Stimulated activated naive CD4-positive, alpha-beta T cell treated with Interleukin-2 at 50 U/mL for 16 hours (primary cell): ENCODE data around the gene LPIN3.

Source experiments
- DNase-seq: peaks from one replicate; lab custom pipeline; 2025; lab: John Stamatoyannopoulos, UW

The LPIN3 gene

DNA sequence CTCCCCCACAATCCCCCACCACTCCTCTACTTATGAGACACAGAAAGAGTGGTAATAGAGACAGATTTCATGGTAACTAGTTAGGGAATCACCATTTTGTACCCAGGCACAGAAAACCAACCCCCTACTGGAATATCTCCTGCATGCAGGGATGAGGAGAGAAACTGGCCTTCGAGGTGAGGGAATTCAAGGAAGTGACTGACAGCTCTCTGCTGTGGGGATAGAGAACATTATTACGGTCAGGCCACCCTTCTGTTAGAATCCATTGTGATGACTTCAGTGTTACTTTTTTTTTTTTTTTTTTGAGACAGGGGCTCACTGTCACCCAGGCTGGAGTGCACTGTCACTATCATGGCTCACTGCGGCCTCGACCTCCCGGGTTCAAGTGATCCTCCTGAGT, 13.4 kb upstream of the LPIN3 start:
- no peak for DNase-seq

DNA sequence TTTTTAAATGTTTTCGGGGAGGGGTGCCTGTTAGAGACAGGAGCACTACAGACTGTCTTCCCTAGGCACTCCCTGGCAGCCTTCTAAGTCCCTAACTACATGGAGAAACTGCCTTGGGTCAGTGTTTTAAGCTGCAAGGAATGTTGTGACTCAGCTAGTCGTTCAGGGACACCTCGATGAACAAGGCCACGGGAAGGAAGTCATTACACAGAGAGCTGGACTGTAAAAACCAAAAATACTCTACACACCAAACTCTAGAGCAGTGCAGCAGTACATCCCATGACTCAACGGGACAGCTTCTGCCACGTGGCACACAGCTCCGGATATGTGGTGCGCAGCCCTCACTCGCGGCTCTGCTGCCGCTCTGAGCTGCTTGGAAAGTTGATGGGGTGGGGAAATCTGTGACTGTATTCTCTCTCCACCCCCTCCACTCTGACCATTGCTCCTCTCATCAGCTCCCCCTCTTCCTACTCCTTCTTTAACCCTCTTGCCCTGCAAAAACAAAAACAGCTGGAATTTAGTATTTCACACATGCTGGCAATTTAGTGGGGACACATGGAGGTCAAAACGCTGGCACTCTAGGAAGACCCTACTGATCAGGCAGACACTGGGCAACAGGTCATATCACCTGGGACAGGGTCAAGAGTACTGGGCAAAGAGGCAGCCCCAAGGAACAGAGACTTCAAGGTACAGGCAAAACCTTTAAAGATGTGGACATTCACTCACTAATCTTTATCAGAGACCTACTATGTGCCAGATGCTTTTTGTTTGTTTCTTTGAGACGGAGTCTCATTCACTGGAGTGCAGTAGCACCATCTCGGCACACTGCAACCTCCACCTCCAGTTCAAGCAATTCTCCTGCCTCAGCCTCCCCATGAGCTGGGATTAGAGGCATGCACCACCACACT, 10.9 kb upstream of the LPIN3 start:
- peak; percentile 38 for DNase-seq

DNA sequence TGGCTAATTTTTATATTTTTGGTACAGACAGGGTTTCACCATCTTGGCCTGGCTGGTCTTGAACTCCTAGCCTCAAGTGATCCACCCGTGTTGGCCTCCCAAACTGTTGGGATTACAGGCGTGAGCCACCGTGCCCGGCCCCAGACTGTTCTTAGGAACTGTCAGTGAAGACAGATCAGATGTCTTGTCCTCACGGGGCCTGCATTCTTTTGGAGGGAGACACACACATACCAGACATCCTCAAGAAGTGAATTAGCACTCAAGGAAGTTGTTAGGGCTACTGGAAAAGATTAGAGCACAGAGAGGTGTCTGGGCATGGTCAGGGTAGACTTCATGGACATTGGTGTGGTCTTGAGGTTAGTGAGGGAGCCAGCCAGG, 10.3 kb upstream of the LPIN3 start:
- no peak for DNase-seq

DNA sequence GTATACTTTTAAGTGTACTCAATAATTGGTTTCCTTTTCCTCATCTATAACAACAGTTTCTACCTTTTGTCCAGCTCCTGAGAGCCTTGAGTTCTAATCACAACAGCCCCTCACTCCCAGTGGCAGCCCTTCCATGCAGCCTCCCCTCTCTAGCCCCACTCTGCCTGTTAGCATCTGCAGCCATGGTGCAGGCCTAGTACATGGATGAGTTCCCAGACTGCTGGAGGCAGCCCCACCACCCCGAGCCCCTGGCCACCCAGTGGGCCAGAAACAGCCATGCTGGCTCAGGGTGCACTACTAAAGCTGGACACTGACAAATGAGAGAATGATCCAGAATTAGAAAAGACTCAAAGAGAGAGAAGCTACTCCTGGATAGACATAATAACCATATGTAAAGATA, 9.7 kb upstream of the LPIN3 start:
- no peak for DNase-seq

DNA sequence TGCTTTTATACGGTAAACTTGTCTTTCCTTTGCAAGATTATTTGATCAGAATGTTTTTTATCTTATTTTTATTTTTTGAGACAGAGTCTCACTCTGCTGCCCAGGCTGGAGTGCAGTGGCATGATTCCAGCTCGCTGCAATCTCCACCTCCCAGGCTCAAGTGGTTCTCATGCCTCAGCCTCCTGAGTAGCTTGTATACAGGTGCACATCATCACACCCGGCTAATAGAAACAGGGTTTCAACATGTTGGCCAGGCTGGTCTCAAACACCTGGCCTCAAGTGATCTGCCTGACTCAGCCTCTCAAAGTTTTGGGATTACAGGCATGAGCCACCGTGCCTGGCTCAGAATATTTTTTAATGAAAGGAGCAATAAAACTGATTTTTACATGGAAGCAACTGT, 8.9 kb upstream of the LPIN3 start:
- DNase-seq: no peak

DNA sequence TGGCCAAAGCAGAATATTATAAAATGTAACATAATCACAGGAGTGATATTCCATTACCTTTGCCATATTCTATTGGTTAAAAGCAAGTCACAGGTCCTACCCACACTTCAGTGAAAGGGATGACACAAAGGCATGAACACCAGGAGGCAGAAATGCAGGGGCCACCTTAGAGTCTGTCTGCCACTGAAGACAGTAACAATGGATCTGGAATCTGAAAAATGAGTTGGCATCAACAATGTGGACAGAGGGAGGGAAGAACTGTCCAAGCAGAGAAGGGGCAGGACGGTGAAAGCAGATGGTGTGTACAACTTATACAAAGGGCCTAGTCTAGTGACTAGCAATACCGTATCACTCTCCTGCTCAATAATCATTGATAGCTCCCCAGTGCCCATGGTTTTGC, 6.6 kb upstream of the LPIN3 start:
- no peak for DNase-seq

DNA sequence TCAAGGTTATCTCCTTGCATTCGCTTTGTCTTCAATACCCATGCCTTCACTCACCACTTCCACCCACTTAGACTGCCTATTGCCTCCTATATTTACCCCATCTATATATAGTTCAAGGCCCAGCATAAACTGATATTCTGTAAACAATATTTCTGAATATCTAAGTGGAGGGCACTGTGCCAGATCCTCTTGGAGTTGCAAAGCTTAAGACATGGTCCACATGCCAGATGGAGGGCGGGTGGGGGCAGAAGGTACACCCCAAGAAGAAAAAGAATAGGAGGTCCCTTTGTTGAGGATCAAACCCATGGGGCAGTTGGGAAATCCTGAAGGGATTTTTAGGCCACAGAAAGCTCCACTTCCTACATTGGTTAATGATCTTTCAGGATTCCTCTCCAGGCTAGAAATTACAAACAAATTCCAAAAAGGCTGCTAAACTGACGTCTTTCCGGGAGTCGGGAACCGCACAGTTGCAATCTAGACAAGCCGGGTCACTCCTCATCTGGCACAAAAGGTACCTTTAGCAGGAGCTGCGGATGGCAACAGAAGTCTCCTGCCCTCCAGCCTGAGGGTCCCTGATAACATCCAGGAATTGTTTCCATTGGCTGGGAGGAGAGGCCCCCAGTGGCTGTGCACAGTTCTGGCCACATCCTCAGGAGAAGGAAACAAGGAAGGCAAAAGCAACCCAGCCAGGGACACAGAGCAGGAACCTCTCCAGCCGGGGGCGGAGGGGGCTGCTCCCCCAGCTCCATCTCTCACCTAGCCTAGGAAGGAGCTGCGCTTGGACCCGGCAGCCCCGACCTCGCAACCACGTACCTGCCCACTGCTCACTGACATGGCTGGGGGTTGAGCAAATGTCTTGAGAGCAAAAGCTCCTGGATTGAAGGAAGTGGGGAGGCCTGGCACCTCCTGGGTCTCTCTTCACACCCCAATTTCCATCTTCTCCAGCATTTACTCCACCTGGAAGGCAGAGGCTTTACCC, 5.9 kb upstream of the LPIN3 start:
- DNase-seq: no peak

DNA sequence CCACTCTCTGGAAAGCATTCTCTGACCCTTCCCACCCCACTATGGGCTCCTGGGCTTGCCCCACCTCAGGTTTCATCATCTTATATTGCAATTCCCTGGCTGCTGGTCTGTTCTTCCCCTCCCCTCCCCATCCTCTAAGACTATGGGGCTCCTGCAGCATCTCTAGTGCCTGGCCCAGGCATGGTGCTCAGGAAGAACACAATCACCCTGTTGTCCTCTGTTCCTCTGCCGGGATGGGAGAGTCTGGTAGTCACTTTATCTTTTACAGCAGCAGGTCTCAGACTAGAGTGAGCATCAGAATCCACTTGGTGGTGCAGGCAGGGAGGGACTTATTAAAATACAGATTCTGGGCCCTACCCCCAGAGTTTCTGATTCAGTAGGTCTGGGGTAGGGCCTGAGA, 5.0 kb upstream of the LPIN3 start:
- DNase-seq: no peak

DNA sequence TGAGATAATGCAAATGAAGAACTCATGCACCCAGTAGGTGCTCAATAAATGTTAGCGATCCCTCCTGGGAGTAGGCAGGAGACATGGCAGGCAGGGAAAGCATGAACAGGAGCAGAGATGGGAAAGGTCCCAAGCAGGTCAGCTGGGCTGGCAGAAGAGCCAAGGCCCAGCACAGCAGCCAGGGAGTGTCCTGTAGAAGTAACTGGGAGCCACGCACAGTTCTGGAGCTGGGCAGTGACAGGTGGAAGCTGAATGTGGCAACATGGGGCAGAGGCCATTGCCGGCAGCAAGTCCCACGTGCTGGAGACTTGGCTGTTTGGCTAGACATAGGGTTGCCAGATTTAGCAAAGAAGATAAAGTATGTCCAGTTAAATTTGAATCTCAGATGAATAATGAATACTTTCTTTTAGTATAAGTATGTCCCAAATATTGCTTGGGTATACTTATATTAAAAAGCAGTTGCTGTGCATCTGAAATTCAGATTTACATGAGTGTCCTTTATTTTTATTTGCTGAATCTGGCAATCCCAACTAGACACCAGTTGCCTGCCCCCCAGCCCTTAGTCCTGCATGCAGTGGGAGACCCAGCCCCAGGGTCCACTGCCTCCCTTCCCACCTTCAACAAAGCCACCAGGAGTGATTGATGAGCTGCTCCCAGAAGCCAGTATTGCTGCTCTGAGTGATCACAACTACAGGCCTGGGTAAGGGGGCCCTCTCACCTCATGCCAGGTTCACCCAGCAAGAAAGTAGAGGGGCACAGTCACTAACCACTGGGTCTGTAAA, 3.7 kb upstream of the LPIN3 start:
- DNase-seq: no peak

DNA sequence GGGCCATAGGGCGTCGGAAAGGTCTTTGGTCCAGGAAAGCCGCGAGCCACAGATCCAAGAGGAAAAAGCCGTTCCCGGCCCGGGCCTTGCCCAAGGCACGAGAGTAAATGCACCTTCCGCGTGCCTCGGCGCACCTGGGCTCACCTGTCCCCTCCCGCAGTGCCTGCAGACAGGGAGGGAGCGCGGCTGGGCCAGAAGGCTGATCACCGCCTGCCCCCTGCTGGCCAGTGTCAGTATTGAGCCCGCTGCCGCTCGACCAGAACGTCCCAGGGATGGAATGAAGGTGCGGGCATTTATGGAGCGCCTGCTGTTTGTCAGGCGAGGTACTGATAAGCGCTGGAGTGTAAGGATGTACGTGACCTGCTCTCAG, 679 bp upstream of the LPIN3 start:
- peak; percentile 73 for DNase-seq

DNA sequence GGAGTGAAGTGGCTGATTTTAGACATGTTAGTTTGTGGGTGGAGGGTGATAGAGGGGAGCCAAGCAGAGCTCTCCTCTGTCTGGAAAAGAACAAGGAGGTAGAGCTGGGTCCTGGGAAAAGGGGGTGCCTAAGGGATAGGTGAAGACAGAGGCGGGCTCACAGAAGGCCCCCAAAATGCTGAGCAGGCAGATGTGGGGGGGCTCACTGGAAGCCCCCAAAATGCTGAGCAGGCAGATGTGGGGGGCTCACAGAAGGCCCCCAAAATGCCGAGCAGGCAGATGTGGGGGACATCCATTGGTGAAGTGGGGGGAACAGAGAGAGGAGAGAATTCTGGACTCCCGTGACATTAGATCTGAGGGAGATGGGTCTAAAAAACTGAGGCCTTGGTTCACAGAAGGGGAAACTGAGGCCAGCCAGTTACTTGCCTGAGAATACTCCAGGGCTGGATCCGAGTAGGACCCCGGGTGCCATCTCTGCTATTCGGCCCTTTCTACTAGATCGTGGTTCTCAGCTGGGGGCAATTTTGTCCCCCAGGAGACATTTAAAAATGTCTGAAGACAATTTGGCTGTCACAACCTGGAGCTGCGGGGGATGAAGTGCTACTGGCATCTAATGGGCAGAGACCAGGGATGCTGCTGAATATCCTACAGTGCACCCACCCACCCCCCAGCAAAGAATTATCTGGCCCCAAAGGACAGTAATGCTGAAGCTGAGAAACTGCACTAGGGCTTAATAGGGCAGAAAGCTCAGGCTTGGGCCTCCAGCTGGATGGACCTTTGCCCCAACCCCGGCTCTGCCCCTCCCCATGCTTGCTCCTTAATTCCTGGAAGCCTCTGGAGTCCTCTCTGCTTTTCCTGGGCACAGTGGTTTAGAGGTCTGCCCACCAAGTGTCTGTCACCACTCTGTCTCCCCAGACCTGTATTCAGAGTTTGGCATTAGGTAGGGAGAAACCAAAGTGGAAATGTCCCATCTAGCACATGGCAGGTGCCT, 2.1 kb downstream of the LPIN3 start:
- DNase-seq: no peak

DNA sequence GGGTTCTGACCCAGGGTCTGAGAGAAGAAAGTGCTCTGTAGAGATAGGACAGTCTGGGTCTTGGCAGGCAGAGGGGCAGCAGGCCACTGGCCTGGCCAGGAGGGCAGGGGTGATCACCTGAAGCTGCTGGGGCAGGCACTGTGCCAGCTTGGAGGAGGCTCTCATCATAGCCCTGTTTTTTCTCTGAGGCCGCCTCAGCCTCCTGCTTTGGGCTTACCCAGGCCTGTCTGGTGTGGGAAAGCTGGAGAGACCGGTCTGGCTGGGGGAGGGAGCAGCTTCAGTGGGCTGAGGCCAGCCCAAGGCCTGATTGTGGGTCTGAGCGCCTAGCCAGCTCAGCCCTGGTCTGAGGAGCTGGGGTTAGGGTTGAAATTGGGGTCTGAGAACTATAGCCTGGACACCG, 3.9 kb downstream of the LPIN3 start:
- no peak for DNase-seq

DNA sequence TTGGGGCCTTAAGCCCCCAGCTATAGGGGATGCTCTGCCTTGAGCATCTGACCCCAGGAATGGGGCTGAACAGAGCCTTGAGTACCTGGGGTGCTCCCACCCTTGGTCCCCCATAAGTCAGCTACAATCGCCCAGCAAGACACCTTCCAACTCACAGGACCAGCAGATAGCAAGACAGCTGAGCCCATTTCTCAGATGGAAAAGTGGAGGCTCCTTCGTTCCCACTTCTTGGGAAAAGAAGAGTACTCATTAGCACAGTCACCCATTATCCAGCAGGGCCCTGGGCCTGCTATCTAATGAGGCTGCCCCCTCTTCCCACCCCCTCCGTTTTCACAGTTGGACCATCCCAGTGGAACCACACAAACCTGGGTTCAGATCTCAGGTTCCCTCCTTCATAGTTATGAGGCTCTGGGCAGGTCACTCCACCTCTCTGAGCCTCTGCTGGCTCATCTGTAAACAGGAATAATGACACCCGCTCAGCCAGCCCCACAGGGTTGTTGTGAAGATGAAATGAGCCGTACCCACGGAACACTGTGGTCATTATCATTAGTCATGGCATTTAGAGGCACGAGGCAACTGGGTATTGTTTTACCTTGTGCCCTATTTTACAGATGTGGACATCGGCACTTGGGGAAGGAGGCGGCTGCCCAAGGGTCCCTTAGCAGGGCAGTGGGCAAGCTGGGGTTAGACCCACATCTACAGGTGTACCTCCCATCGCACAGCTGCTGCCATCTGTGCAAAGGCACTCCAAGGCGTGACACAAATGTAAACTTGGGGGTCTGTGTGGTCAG, 4.5 kb downstream of the LPIN3 start:
- DNase-seq: no peak

DNA sequence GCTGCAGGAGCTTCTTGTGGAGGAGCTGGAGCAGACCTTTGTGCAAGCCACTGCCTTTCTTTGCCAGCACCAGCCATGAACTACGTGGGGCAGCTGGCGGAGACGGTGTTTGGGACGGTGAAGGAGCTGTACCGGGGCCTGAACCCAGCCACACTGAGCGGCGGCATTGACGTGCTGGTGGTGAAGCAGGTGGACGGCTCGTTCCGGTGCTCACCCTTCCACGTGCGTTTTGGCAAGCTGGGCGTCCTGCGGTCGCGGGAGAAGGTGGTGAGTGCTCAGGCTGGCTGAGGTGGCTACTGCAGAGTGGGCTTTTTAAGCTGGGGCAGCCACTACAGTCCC, 5.1 kb downstream of the LPIN3 start:
- DNase-seq: no peak

DNA sequence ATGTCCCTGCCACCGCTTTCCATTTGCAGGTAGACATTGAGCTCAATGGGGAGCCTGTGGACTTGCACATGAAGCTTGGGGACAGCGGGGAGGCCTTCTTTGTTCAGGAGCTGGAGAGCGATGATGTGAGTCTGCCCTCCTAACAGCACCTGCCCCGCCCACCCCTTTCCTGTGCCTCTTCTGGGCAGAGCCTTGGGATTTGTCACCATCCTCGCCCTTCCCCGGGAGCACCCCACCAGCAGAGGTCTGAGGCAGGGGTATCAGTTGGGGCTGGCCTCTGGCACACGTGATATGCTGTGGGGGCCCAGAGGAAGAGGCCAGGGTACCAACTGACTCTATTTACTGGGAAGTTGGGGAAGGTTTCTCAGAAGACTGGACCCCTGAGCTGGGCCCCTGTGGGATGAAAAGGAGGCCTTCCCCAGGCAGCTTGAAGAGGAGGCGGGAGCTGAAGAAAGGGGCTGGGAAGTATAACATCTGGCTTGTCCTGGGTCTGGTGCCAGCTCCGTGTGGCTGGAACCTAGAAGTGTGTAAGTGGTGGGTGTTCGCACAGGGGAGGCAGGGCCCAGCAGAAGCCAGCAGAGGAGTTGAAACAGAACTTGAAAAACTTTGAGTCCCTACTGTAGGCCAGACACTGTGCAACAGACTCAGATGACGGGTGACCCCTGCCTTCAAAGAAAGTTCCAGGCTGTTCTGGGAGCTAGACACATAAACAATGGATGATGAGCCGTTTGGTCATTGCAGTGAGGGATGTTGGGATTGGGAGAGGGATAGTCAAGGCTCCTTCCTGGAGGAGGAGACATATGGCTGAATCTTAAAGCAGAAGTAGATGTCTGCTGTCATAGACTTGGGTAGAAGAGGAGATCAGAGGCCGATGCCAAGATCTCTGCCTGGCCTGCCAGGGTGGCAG, 7.2 kb downstream of the LPIN3 start:
- DNase-seq: no peak

DNA sequence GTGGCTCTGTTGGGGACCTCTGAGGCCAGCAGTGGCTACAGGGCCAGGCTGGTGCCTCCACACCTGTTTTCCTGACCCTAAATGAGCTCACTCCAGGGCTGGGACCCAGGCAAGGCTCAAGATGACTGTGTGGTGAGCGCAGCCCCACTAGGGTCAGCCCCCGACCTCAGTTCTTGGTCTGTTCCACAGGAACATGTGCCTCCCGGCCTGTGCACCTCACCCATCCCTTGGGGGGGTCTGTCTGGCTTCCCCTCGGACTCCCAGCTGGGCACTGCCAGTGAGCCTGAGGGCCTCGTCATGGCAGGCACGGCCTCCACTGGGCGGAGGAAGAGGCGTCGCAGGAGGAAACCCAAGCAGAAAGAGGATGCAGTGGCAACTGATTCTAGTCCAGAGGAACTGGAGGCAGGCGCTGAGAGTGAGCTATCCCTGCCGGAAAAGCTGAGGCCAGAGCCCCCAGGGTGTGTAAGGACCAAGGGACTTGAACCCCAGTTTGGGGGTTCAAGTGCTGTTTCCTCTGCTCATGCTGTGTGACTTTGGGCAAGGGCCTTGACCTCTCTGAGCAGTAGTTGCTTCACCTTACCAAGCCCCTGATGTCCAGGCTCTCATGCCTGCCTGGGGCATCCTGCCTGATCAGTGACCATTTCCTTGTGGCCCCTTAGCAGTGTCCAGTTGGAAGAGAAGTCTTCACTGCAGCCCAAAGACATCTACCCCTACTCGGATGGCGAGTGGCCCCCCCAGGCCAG, 8.0 kb downstream of the LPIN3 start:
- DNase-seq: no peak

DNA sequence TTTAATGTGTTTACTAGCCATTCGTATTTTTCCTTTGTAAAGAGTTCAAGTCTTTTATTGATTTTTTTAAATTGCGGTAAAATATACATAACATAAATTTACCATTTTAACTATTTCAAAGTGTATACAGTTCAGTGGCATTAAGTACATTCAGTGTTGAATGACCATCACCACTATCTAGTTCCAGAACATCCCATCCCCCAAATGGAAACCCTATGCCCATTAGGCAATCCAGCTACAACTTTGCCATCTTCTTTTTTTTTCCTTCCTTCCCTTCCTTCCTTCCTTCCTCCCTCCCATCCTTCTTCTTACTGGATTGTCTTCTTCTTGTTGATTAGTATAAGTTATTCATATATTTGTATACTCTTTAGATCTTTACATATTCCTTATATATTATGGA, 8.6 kb downstream of the LPIN3 start:
- no peak for DNase-seq

DNA sequence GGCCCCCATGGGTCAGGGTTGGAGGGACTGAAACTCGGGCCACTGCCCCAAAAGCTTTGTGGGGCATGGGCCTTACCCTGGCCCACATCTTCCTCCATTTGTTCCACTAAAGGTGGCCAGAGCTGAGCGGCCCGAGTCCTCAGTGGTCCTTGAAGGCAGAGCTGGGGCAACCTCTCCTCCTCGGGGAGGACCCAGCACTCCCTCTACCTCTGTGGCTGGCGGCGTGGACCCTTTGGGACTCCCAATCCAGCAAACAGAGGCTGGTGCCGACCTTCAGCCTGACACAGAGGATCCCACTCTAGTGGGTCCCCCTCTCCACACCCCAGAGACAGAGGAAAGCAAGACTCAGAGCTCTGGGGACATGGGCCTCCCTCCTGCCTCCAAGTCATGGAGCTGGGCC, 9.3 kb downstream of the LPIN3 start:
- no peak for DNase-seq
